Liver (tissue), 3 donors: ENCODE results near the gene BMPER.

Experiments
- ATF3 ChIP-seq: IDR thresholded peaks from 2 replicates; pipeline ENCODE4 v1.6.1; 2016; ENCODE audit warnings: antibody characterized with exemption
- CTCF ChIP-seq: fragments of 150-350 bp; IDR thresholded peaks from 2 replicates; pipeline ENCODE4 v1.5.1; 2017; ENCODE audit warnings: improper control_type of control experiment, low read depth, low read length; ENCODE audit not compliant: missing input control
- EGR1 ChIP-seq, 2 donors: IDR thresholded peaks; 2 replicates each; pipeline ENCODE4 v1.6.1; 2016 to 2018; ENCODE audit warnings: antibody characterized with exemption in 2 of 2, low read depth in 2 of 2
- FOXA2 ChIP-seq: IDR thresholded peaks from 2 replicates; pipeline ENCODE4 v1.6.1; 2016; ENCODE audit warnings: antibody characterized with exemption
- GABPA ChIP-seq, 2 donors: IDR thresholded peaks in 1 of 2; conservative IDR thresholded peaks in 1 of 2; 2 replicates each; pipeline ENCODE4 v1.6.1; 2016; ENCODE audit warnings: antibody characterized with exemption in 2 of 2, mild to moderate bottlenecking in 1 of 2, moderate library complexity in 1 of 2
- MAX ChIP-seq: IDR thresholded peaks from 2 replicates; pipeline ENCODE4 v1.6.1; 2016; ENCODE audit warnings: antibody characterized with exemption
- NR2F2 ChIP-seq: IDR thresholded peaks from 2 replicates; pipeline ENCODE4 v1.6.1; 2016; ENCODE audit warnings: antibody characterized with exemption
- RAD21 ChIP-seq, 2 donors: IDR thresholded peaks; 2 replicates each; pipeline ENCODE4 v1.6.1; 2016; ENCODE audit warnings: antibody characterized with exemption in 2 of 2, mild to moderate bottlenecking in 2 of 2
- REST ChIP-seq: IDR thresholded peaks from 2 replicates; pipeline ENCODE4 v1.6.1; 2016; ENCODE audit warnings: antibody characterized with exemption, mild to moderate bottlenecking
- RXRA ChIP-seq, 2 donors: IDR thresholded peaks; 2 replicates each; pipeline ENCODE4 v1.6.1; 2017 to 2018; ENCODE audit warnings: antibody characterized with exemption in 2 of 2, mild to moderate bottlenecking in 1 of 2
- SP1 ChIP-seq: IDR thresholded peaks from 2 replicates; pipeline ENCODE4 v1.6.1; 2018; ENCODE audit warnings: antibody characterized with exemption, mild to moderate bottlenecking
- TAF1 ChIP-seq: conservative IDR thresholded peaks from 2 replicates; pipeline ENCODE4 v1.6.1; 2016; ENCODE audit warnings: antibody characterized with exemption, mild to moderate bottlenecking
- YY1 ChIP-seq: IDR thresholded peaks from 2 replicates; pipeline ENCODE4 v1.6.1; 2016; ENCODE audit warnings: antibody characterized with exemption, mild to moderate bottlenecking
- ZBTB33 ChIP-seq: IDR thresholded peaks from 2 replicates; pipeline ENCODE4 v1.6.1; 2016; ENCODE audit warnings: antibody characterized with exemption
- donor health status: healthy.
- donor health status: healthy.

GRCh38 chr7:34162677-34163076, 257.3 kb downstream of the BMPER start:
- TF ChIP-seq EGR1 (IDR thresholded peaks at IDR 0.05; ENCODE audit: low read depth in 2 of 2) (no peak), FOXA2 (no peak), CTCF (no peak), ZBTB33 (no peak), GABPA (IDR thresholded peaks at IDR 0.05 in 1 of 2, conservative IDR thresholded peaks at IDR 0.05 in 1 of 2) (no peak), TAF1 (no peak), YY1 (no peak), REST (no peak), RAD21 (IDR thresholded peaks at IDR 0.05) (no peak), MAX (no peak), ATF3 (no peak), RXRA (IDR thresholded peaks at IDR 0.05) (no peak), NR2F2 (no peak), SP1 (no peak)
